Measurements from ENCODE around the gene RHBDD2. TPM values are rescaled to one million over a fixed set of nuclear protein-coding genes. Genes with fewer than 3 reads are reported as not detected.

Gene RHBDD2
- total and polyA plus RNA-seq, 2 donors (not counting 1 experiment from before 2014, with no cell fraction given) = 31.6 to 44.3 TPM

GRCh38 chr7:75900617-75901315, 21.9 kb downstream of the RHBDD2 start:
- no peak overlapping the region for H3K27ac ChIP-seq (ENCODE audit: low read length in 2 of 2)
- Mint-ChIP-seq H3K27ac (no peak overlapping the region), H3K4me3 (no peak overlapping the region), H3K27me3 (no peaks in the 10 kb centered on the region), H3K9me3 (ENCODE audit: insufficient read depth) (no peaks in the 10 kb centered on the region), H3K4me1 (no peaks in the 10 kb centered on the region)
- ATAC-seq (ENCODE audit: low read depth) (no peak), DNase-seq (no peak)
- 96% methylated on average over 4 of the region's 9 CpGs for WGBS (ENCODE audit: insufficient coverage)
- H4K20me1 ChIP-seq (ENCODE audit: control insufficient read depth, insufficient read depth, low read length, poor library complexity, severe bottlenecking) = no peaks in the 10 kb centered on the region
- no peak overlapping the region for H3K9ac ChIP-seq (ENCODE audit: low read length)
- ChIA-PET POLR2A (no interaction called here), CTCF (no interaction called here)
- H2AFZ ChIP-seq (ENCODE audit: insufficient read depth, low read depth, low read length, poor library complexity, severe bottlenecking) = no peak overlapping the region
- no peak overlapping the region for H3K4me3 ChIP-seq (ENCODE audit: control extremely low read depth in 1 of 5, extremely low read depth in 1 of 5, insufficient read depth in 1 of 5, low read depth in 2 of 5, low read length in 4 of 5)
- TF ChIP-seq EZH2 (IDR thresholded peaks at IDR 0.05; ENCODE audit: borderline replicate concordance, insufficient read depth, low read depth, low read length, poor library complexity, severe bottlenecking) (no peak), CTCF (IDR thresholded peaks at IDR 0.05) (no peak)
- no peak overlapping the region for H3K4me2 ChIP-seq (replicated peaks; ENCODE audit: low read depth, low read length, poor library complexity, severe bottlenecking)
- no peaks in the 10 kb centered on the region for H3K36me3 ChIP-seq (replicated peaks in 1 of 2; ENCODE audit: control extremely low read depth in 1 of 2, control insufficient read depth in 1 of 2, extremely low read depth in 1 of 2, insufficient read depth in 2 of 2, low read length in 1 of 2)
- H3K27me3 ChIP-seq (replicated peaks in 1 of 4; ENCODE audit: control extremely low read depth in 1 of 4, control insufficient read depth in 3 of 4, insufficient read depth in 4 of 4, low read length in 3 of 4) = no peaks in the 10 kb centered on the region
- intact Hi-C loops (cut with micrococcal nuclease) = no loop called here
- H3K79me2 ChIP-seq (ENCODE audit: control insufficient read depth, insufficient read depth, low read length) = no peaks in the 10 kb centered on the region
- H3K9me3 ChIP-seq (ENCODE audit: control extremely low read depth in 1 of 3, control insufficient read depth in 2 of 3, insufficient read depth in 1 of 3, low read length in 2 of 3) = no peaks in the 10 kb centered on the region
- no peaks in the 10 kb centered on the region for H3K4me1 ChIP-seq (ENCODE audit: control insufficient read depth in 2 of 2, insufficient read depth in 2 of 2, low read length in 2 of 2)

DNA sequence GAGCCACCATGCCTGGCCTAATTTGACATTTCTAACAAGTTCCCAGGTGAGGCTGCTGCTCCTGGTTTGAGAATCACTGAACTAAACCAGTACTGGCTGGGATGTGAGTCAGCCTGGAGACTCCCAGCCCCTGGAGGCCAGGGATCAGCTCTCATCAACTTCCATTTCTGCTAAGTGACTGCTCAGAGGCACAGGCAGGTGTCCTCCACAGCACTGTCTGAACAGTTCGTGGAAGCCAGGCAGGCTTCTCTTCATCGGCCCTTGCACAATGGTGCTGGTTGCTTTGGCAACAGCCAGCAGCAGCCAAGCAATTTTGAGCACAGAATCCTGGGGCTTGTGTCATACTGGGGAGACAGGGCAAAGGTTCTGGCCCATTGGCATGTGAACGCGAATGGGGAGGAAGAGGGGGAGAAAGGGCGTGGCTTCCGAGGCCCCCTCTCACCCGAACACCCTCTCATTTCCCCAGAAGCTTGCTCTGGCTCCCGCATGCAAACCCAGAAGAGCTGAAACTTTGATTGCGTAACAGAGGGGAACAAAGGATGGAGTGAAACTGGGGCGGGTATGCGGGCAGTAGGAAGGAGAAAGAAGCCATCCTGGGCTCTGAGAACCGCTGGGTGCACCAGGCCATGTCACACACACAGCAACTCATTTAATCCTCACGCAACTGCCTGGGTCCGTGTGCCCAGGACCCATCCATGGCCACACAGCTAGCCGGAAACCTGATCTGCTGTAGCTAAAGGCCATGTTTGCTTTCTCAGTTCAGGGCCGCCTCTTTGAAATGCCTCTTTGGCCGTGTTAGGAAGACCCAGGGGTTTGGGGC, 27.2 kb downstream of the RHBDD2 start:
- Mint-ChIP-seq H3K9me3 (ENCODE audit: insufficient read depth) (no peaks in the 10 kb centered on the region), H3K4me1 (peaks cover 1% of the 10 kb centered on the region), H3K27me3 (no peaks in the 10 kb centered on the region), H3K27ac (no peak overlapping the region), H3K4me3 (no peak overlapping the region)
- Histone ChIP-seq H4K20me1 (ENCODE audit: control insufficient read depth, insufficient read depth, low read length, poor library complexity, severe bottlenecking) (no peaks in the 10 kb centered on the region), H3K9me3 (ENCODE audit: control extremely low read depth in 1 of 3, control insufficient read depth in 2 of 3, insufficient read depth in 1 of 3, low read length in 2 of 3) (no peaks in the 10 kb centered on the region), H3K27me3 (replicated peaks in 1 of 4; ENCODE audit: control extremely low read depth in 1 of 4, control insufficient read depth in 3 of 4, insufficient read depth in 4 of 4, low read length in 3 of 4) (no peaks in the 10 kb centered on the region), H3K4me3 (ENCODE audit: control extremely low read depth in 1 of 5, extremely low read depth in 1 of 5, insufficient read depth in 1 of 5, low read depth in 2 of 5, low read length in 4 of 5) (no peak overlapping the region), H3K27ac (ENCODE audit: low read length in 2 of 2) (no peak overlapping the region), H2AFZ (ENCODE audit: insufficient read depth, low read depth, low read length, poor library complexity, severe bottlenecking) (no peak overlapping the region), H3K79me2 (ENCODE audit: control insufficient read depth, insufficient read depth, low read length) (no peaks in the 10 kb centered on the region), H3K9ac (ENCODE audit: low read length) (no peak overlapping the region), H3K4me2 (replicated peaks; ENCODE audit: low read depth, low read length, poor library complexity, severe bottlenecking) (no peak overlapping the region), H3K36me3 (replicated peaks in 1 of 2; ENCODE audit: control extremely low read depth in 1 of 2, control insufficient read depth in 1 of 2, extremely low read depth in 1 of 2, insufficient read depth in 2 of 2, low read length in 1 of 2) (no peaks in the 10 kb centered on the region), H3K4me1 (ENCODE audit: control insufficient read depth in 2 of 2, insufficient read depth in 2 of 2, low read length in 2 of 2) (no peaks in the 10 kb centered on the region)
- ChIA-PET CTCF (no interaction called here), POLR2A (no interaction called here)
- WGBS (ENCODE audit: insufficient coverage) = 78% methylated on average over 8 of the region's 17 CpGs
- TF ChIP-seq EZH2 (IDR thresholded peaks at IDR 0.05; ENCODE audit: borderline replicate concordance, insufficient read depth, low read depth, low read length, poor library complexity, severe bottlenecking) (no peak), CTCF (IDR thresholded peaks at IDR 0.05) (no peak)
- DNase-seq (no peak), ATAC-seq (ENCODE audit: low read depth) (no peak)
- intact Hi-C loops (cut with micrococcal nuclease) = no loop called here
